CD4-positive, CD25-positive, alpha-beta regulatory T cell (primary cell): Measurements from ENCODE around the gene ENPP6. TPM values are rescaled to one million over a fixed set of nuclear protein-coding genes. Genes with fewer than 3 reads are reported as not detected.

ENCODE experiments used
- ATAC-seq, 2 donors: fragments of 150-1000 bp; cut with Tn5 transposase; one replicate each; pipeline ENCODE4 v1.10.0; 2021; ENCODE audit warnings: low read depth in 2 of 2, moderate number of reproducible peaks in 2 of 2, moderate library complexity in 1 of 2
- DNase-seq, 3 donors: peaks; one replicate each; pipeline versions ENCODE4 v3.0.0 to v3.0.0-alpha.2; 2012 to 2022; ENCODE audit warnings: mixed read lengths in 1 of 3
- H3K27ac ChIP-seq: one replicate; pipeline ENCODE4 v1.7.0; 2013; ENCODE audit warnings: mild to moderate bottlenecking, low read length; ENCODE audit not compliant: insufficient read depth, poor library complexity, severe bottlenecking
- H3K27me3 ChIP-seq: one replicate; pipeline ENCODE4 v1.7.0; 2013; ENCODE audit warnings: low read length; ENCODE audit not compliant: control insufficient read depth, insufficient read depth
- H3K36me3 ChIP-seq: one replicate; pipeline ENCODE4 v1.7.0; 2013; ENCODE audit warnings: mild to moderate bottlenecking, low read length, moderate library complexity; ENCODE audit not compliant: control insufficient read depth, insufficient read depth
- H3K4me1 ChIP-seq: 2 replicates; pipeline ENCODE4 v1.7.0; 2013; ENCODE audit warnings: mild to moderate bottlenecking, low read length; ENCODE audit not compliant: insufficient read depth, control insufficient read depth, poor library complexity, severe bottlenecking
- H3K4me3 ChIP-seq: one replicate; pipeline ENCODE4 v1.7.0; 2013; ENCODE audit warnings: low read depth, mild to moderate bottlenecking, low read length, moderate library complexity
- H3K9me3 ChIP-seq, 2 experiments: 1 replicate in 1 of 2; 2 replicates in 1 of 2; pipeline ENCODE4 v1.7.0; 2013; ENCODE audit warnings: low read length in 2 of 2, mild to moderate bottlenecking in 1 of 2, moderate library complexity in 1 of 2; ENCODE audit not compliant: control insufficient read depth in 2 of 2
- H3K27ac Mint-ChIP-seq, 3 donors: one replicate each; pipeline ENCODE4 v1.8.0; 2020 to 2022; ENCODE audit warnings: mild to moderate bottlenecking in 3 of 3, mixed read lengths in 3 of 3, moderate library complexity in 2 of 3
- H3K27me3 Mint-ChIP-seq: one replicate; pipeline ENCODE4 v1.8.0; 2022; ENCODE audit warnings: mild to moderate bottlenecking, mixed read lengths
- H3K36me3 Mint-ChIP-seq: one replicate; pipeline ENCODE4 v1.8.0; 2020; ENCODE audit warnings: mixed read lengths
- H3K4me1 Mint-ChIP-seq, 4 donors: one replicate each; pipeline ENCODE4 v1.8.0; 2020 to 2022; ENCODE audit warnings: mixed read lengths in 4 of 4, mild to moderate bottlenecking in 1 of 4
- H3K4me3 Mint-ChIP-seq, 4 donors: one replicate each; pipeline ENCODE4 v1.8.0; 2020 to 2022; ENCODE audit warnings: mild to moderate bottlenecking in 4 of 4, mixed read lengths in 4 of 4, moderate library complexity in 3 of 4
- H3K9me3 Mint-ChIP-seq, 7 donors: one replicate each; pipeline ENCODE4 v1.8.0; 2020 to 2022; ENCODE audit warnings: mixed read lengths in 7 of 7, mild to moderate bottlenecking in 3 of 7, moderate library complexity in 2 of 7
- polyA plus RNA-seq, 4 donors: library from polyadenylated mRNA; unstranded; fragments of 300-500 nt; fragmentation: Illumina TruSeq; gene quantifications; one replicate each; pipeline ENCODE4 v1.2.3, GENCODE V29; 2021
- total RNA-seq: library from RNA; stranded (reverse); gene quantifications from one replicate; pipeline ENCODE4 v1.2.3, GENCODE V29; 2022

ENPP6 gene
- total and polyA plus RNA-seq, 5 donors from 2014 or later: not detected

GRCh38 chr4:184104419-184105101 lies 113.1 kb downstream of the ENPP6 start:
- Histone ChIP-seq H3K36me3 (no peaks in the 10 kb centered on the region), H3K4me3 (no peak overlapping the region), H3K9me3 (no peaks in the 10 kb centered on the region), H3K27me3 (no peaks in the 10 kb centered on the region), H3K4me1 (no peaks in the 10 kb centered on the region), H3K27ac (no peak overlapping the region)
- DNase-seq: no peak
- H3K27me3 Mint-ChIP-seq: no peaks in the 10 kb centered on the region
- H3K27ac Mint-ChIP-seq: no peak overlapping the region
- no peaks in the 10 kb centered on the region for H3K36me3 Mint-ChIP-seq
- H3K9me3 Mint-ChIP-seq: peaks cover 0 to 4% (median 0%) of the 10 kb centered on the region in 7 donors
- no peak for ATAC-seq
- no peaks in the 10 kb centered on the region for H3K4me1 Mint-ChIP-seq
- no peak overlapping the region for H3K4me3 Mint-ChIP-seq

- no peaks in the 10 kb centered on the region for H3K4me1 Mint-ChIP-seq
- H3K27me3 ChIP-seq: no peaks in the 10 kb centered on the region
- no peaks in the 10 kb centered on the region for H3K4me1 ChIP-seq
- H3K36me3 Mint-ChIP-seq: no peaks in the 10 kb centered on the region
- no peaks in the 10 kb centered on the region for H3K9me3 ChIP-seq
- H3K27ac Mint-ChIP-seq: no peak overlapping the region
- no peak overlapping the region for H3K4me3 ChIP-seq
- no peak overlapping the region for H3K27ac ChIP-seq
- H3K27me3 Mint-ChIP-seq: no peaks in the 10 kb centered on the region
- no peaks in the 10 kb centered on the region for H3K36me3 ChIP-seq
- no peak overlapping the region for H3K4me3 Mint-ChIP-seq
- peaks cover 0 to 4% (median 0%) of the 10 kb centered on the region in 7 donors for H3K9me3 Mint-ChIP-seq
- ATAC-seq (no peak), DNase-seq (no peak)
Observed at GRCh38 chr4:184103527-184104264, 114.0 kb downstream of the ENPP6 start.

- Mint-ChIP-seq H3K27ac (no peak overlapping the region), H3K4me1 (no peaks in the 10 kb centered on the region), H3K9me3 (peaks cover 0 to 4% (median 0%) of the 10 kb centered on the region in 7 donors), H3K27me3 (no peaks in the 10 kb centered on the region), H3K36me3 (no peaks in the 10 kb centered on the region), H3K4me3 (no peak overlapping the region)
- H3K27me3 ChIP-seq: no peaks in the 10 kb centered on the region
- ATAC-seq (no peak), DNase-seq (no peak)
- no peaks in the 10 kb centered on the region for H3K4me1 ChIP-seq
- no peaks in the 10 kb centered on the region for H3K9me3 ChIP-seq
- no peak overlapping the region for H3K4me3 ChIP-seq
- no peak overlapping the region for H3K27ac ChIP-seq
- no peaks in the 10 kb centered on the region for H3K36me3 ChIP-seq
Observed at GRCh38 chr4:184102927-184103326, 114.7 kb downstream of the ENPP6 start.

GRCh38 chr4:184102488-184102887 lies 115.2 kb downstream of the ENPP6 start:
- Histone ChIP-seq H3K36me3 (no peaks in the 10 kb centered on the region), H3K27ac (no peak overlapping the region), H3K4me1 (no peaks in the 10 kb centered on the region), H3K9me3 (no peaks in the 10 kb centered on the region), H3K27me3 (no peaks in the 10 kb centered on the region), H3K4me3 (no peak overlapping the region)
- ATAC-seq (no peak), DNase-seq (no peak)
- Mint-ChIP-seq H3K4me3 (no peak overlapping the region), H3K27ac (no peak overlapping the region), H3K9me3 (peaks cover 0 to 4% (median 0%) of the 10 kb centered on the region in 7 donors), H3K4me1 (peaks cover 0 to under 1% (median 0%) of the 10 kb centered on the region in 4 donors), H3K36me3 (no peaks in the 10 kb centered on the region), H3K27me3 (no peaks in the 10 kb centered on the region)

DNA sequence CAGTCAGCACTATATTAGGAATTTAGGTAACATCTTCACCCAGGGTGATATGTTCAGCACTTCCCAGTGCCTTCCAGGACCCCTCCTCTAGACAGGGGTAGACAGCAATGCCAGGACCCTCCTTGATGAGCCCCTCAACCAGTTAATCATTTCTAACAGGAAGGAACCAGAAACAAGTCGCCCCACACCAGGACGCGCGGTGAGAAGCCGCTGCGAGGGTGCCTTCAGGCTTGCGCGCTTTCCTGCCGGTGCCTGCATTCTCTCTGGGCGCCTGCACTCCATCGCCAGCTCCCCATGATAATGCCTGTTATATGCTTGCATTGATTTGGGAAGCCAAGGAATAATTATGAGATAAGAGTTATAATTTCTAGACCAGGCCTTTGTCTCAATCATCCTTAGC lies 116.0 kb downstream of the ENPP6 start:
- ATAC-seq (no peak), DNase-seq (no peak)
- H3K36me3 ChIP-seq: no peaks in the 10 kb centered on the region
- Mint-ChIP-seq H3K36me3 (no peaks in the 10 kb centered on the region), H3K4me1 (peaks cover 0 to 3% (median 0%) of the 10 kb centered on the region in 4 donors), H3K4me3 (no peak overlapping the region), H3K27me3 (peaks cover under 1% of the 10 kb centered on the region), H3K27ac (no peak overlapping the region), H3K9me3 (peaks cover 0 to 4% (median 0%) of the 10 kb centered on the region in 7 donors)
- no peak overlapping the region for H3K27ac ChIP-seq
- H3K27me3 ChIP-seq: no peaks in the 10 kb centered on the region
- no peak overlapping the region for H3K4me3 ChIP-seq
- no peaks in the 10 kb centered on the region for H3K4me1 ChIP-seq
- H3K9me3 ChIP-seq: no peaks in the 10 kb centered on the region

DNA sequence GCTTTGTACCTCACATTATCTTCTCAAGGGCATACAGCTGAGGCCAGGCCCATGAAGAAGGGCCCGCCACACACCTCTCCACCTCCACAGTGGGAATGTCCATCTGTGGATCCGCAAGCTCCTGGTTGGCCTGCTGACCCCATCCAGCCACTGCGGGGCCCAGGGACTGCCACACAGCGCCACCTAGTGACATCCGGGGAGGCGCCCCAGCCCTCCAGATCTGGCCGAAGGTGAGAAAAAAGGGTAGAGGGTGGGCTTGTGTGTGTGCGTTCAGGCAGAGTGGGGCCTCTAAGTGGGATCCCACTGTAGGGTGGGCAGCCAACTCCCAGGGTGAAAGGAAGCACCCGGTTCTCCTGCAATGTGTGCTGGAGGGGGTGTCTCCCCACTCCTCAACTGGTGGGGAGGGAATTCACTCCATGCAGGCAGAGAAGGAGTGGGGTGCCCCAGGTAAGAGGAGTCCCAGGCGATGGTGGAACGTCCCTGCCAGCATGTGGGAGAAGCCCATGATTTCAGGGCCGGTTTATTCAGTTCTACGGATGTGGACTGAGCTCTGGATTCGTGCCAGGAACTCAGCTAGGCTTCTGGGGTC lies 117.3 kb downstream of the ENPP6 start:
- no peak for ATAC-seq

GRCh38 chr4:184099535-184099966 lies 118.1 kb downstream of the ENPP6 start:
- no peak for DNase-seq
- ATAC-seq: no peak
- no peaks in the 10 kb centered on the region for H3K9me3 ChIP-seq
- H3K36me3 Mint-ChIP-seq: no peaks in the 10 kb centered on the region
- H3K4me1 ChIP-seq: no peaks in the 10 kb centered on the region
- H3K4me1 Mint-ChIP-seq: peaks cover 0 to 3% (median 0%) of the 10 kb centered on the region in 4 donors
- H3K27ac ChIP-seq: no peak overlapping the region
- H3K4me3 ChIP-seq: no peak overlapping the region
- H3K27ac Mint-ChIP-seq: no peak overlapping the region
- H3K4me3 Mint-ChIP-seq: no peak overlapping the region
- H3K27me3 ChIP-seq: no peaks in the 10 kb centered on the region
- peaks cover 7% of the 10 kb centered on the region for H3K27me3 Mint-ChIP-seq
- H3K9me3 Mint-ChIP-seq: peaks cover 0 to 4% (median 0%) of the 10 kb centered on the region in 7 donors
- no peaks in the 10 kb centered on the region for H3K36me3 ChIP-seq

More for the DNA sequence above, 117.3 kb downstream of the ENPP6 start:
- Mint-ChIP-seq H3K27ac (no peak overlapping the region), H3K36me3 (no peaks in the 10 kb centered on the region), H3K9me3 (peaks cover 0 to 4% (median 0%) of the 10 kb centered on the region in 7 donors), H3K4me1 (peaks cover 0 to 3% (median 0%) of the 10 kb centered on the region in 4 donors), H3K4me3 (no peak overlapping the region), H3K27me3 (peaks cover 7% of the 10 kb centered on the region)
- Histone ChIP-seq H3K4me3 (no peak overlapping the region), H3K27me3 (no peaks in the 10 kb centered on the region), H3K36me3 (no peaks in the 10 kb centered on the region), H3K9me3 (no peaks in the 10 kb centered on the region), H3K4me1 (no peaks in the 10 kb centered on the region), H3K27ac (no peak overlapping the region)
- DNase-seq: peak in 1 of 3 donors; percentile 10
